ENCODE measurements around the gene CRABP1.

The CRABP1 gene

DNA sequence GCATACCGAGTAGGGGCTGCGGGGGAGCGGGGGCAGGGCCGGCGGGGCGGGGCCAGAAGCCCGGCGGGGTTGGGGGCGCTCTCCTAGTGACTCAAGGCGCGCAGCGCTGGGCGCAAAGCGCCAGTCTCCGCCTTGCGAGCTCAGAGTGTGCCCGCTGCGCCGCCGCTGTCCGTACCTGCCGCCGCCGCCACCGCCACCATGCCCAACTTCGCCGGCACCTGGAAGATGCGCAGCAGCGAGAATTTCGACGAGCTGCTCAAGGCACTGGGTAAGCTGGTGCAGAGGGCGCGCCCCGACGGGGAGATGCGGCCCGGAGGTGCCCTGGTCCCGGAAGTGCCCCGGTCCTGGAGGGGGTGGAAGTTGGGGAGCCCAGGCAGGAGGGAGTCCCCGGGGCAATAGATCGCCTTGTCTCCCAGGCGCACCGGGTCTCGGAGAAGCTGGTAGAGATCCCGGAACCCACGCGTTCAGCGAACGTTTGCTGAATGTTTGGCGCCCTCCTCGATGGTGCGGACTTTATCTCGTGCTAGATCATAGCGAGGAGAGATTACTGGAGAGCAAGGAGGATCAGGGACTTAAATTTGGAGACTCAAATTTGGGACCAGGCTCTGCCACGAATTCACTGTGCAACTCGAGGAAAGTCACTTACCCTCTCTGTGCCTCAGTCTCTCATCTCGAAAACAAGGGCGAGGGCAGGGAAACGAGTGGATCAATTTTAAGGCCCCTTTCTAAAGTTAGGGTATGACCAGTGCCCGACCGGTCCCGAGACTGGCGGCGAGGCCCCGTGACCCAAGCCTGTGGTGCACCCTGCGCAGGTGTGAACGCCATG, at the start of gene CRABP1:
Gene CRABP1, plus strand, starts transcription at position 123 of the 826 bp plus-strand sequence. Its CDS starts 76 bp downstream, at position 199.
- DNase-seq (ENCODE audit: low read depth): no peak

GRCh38 chr15:78291052-78291451, 49.1 kb upstream of the CRABP1 start:
- no peak for DNase-seq (ENCODE audit: low read depth)

DNA sequence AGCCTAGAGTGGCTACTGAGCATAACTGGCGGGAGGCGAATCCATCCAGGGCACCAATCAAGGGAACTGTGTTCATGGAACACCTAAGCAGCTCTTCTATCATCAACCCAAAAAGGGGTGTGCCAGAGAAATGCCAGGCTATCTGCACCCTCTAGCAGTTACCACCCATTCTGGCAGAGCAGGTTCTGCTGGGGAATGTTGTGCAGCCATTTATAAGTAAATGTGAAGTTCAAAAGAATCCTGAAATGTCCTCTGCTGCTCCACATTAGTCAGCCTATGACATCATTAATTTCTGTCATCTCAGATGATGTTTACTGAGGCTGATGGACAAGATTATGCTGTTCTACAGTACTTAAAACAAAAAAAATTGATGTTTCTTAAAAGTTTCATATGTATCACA, 48.5 kb upstream of the CRABP1 start:
- no peak for DNase-seq (ENCODE audit: low read depth)

GRCh38 chr15:78292219-78292618, 47.9 kb upstream of the CRABP1 start:
- no peak for DNase-seq (ENCODE audit: low read depth)

GRCh38 chr15:78299101-78299930, 40.8 kb upstream of the CRABP1 start, which contains the start of gene SKIC8:
TSS of gene SKIC8 (minus strand) at chr15:78299609. CDS start at chr15:78295686, 3,923 bp downstream.
- DNase-seq (ENCODE audit: low read depth): peak; percentile 91

DNA sequence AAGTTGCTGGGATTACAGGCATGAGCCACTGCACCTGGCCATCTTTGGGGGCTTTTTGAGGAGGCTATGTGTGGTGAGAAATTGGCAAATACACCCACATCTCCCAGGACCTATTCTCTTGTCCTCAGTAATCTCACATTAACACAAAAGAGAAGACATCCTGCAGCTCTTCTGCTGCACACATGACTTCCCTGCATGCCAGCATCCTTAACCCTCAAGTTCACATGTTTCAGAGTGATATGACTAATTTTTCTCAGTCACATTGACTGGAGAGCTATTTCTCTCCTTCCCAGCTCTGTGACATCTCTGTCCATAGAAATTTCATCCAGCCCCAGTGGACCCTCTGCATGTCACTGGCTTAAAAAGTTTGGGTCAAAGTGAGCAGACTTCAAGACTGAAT, 38.8 kb upstream of the CRABP1 start:
- DNase-seq (ENCODE audit: low read depth): no peak

DNA sequence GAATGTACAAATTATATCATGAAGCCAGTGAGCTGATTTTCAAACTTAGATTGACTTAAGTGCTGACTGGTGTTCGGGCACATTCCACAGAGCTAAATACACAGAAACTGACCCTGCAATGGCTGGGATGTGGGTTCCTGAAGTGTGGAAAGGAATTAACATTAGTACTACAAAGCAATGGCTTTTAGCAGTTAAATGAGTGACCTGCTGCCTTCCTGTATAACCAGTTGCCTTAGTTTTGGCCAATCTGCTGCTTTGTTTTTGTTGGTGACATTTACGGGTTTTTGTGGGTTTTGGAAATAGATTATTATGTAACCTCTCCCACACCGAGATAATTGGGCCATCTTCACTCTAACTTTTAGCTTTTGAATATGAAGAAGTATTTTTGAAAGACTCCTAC, 38.3 kb upstream of the CRABP1 start:
- no peak for DNase-seq (ENCODE audit: low read depth)

DNA sequence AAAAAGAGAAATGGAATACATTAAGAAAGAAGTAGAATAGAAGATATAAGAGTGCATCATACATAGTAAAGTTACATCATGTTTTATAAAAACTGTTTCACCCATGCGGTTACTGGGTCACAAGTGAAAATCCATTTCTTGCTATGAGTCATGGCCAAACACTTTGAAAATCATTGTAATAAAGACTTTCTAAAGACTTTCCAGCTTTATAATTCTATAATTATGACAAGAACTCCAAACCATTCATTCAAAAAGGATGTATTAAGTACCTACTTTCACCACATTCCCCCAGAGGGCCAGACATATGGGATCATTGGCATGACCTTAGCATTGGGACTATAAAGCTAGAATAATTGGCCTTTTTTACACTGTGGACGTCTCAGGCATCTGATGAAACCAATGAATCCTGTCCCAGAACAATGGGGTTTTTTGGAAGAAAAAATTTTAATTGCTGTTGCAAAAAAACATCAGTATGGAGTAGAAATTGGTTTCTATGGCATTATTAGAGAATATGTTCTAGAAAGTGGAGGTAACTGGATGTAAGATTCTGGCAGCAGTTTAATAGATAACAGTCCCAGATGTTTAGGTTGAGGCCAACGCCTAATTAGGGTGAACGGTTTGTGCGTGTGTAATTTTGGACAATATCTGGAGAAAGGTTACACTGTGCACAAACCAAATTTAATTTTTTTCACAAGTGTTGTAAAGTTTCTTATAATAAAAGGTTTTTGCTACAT, 37.4 kb upstream of the CRABP1 start:
- DNase-seq (ENCODE audit: low read depth): peak; percentile 92

DNA sequence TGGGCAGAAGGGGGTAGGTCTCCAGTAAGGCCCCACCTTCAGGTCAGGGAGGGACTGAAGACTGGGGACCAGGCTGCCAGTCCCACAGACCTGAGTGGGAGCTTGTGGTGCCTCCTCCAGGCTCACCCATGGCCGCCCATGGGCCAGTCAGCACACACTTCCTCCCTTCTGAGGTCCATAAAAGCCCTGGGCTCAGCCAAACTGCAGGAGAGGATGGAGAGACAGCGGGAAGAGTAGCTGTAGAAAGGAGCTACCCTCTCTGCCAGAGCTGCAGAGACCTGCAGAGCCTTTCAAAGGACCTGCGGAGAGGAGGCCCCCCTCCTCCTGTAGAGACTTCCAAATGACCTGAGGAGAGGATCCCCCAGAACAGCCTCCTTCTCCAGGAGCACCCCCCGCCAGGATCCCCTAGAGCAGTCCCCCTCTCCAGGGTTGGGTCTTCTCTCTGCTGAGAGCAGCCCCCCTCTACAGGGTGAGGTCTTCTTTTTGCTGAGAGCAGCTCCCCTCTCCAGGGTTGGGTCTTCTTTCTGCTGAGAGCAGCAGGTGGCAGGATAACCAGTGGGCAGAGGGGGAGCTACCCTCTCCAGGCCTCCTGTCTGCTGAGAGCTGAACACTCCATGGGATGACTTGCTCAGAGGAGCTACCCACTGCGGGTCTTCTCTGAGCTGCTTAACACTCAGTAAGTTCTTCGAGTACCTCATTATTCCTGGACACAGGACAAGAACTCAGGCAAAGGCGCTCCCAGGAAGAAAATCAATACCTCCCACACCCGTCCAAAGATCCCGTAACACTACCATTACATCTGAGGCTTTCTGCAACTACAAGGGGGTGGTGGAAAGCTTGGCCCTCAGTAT, 35.7 kb upstream of the CRABP1 start:
- no peak for DNase-seq (ENCODE audit: low read depth)

DNA sequence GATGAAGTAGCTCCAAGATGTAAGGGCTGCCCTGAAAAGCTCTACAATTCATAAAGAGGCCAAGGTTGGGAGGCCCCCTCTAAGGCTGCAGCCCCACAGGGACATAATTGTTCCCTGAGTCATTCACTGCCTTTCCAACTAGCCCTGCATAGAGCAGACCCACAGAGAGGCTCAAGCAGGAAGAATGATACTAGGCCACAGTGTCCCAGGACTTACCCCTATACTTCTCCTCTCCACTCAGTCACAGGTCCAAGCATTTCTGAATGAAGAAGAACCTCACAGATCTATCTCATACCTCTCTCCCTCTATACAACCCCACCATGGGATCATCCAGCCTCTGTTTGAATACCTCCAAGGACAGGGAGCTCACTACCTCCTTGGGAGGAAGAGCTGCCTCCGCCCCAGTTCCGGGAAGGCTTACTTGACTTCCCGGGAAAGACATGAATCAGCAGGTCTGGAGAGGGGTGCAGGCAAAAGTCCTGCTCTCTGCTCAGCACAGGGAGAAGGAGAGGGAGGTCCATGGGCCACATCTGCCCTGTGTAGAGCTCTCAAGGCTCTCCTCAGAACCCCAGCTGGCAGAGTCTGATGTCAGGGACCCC, 33.9 kb upstream of the CRABP1 start:
- DNase-seq (ENCODE audit: low read depth): peak; percentile 66

- DNase-seq (ENCODE audit: low read depth): no peak
Measured at GRCh38 chr15:78307976-78308375, 32.2 kb upstream of the CRABP1 start.

GRCh38 chr15:78308422-78309032, 31.6 kb upstream of the CRABP1 start:
- peak; percentile 51 for DNase-seq (ENCODE audit: low read depth)

DNA sequence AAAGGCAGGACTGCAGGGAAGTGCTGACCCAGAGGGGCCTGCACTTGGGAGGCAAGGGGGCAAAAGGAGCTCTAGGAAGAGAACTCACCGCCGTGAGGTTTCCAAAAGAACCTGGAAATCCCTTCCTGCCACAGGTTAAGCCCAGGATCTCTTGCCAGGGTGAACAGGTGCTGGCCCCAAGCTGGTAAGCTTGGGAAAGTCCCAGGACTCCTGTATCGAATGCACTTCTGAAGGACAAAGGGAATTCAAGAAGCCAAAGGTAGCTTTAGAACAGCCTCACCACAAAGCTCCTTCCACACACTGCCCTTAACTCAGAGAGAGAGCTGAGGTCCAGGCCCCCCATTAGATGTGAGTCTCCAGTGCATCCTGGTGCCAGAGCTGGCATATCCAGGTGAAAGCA, 28.9 kb upstream of the CRABP1 start:
- DNase-seq (ENCODE audit: low read depth): no peak

DNA sequence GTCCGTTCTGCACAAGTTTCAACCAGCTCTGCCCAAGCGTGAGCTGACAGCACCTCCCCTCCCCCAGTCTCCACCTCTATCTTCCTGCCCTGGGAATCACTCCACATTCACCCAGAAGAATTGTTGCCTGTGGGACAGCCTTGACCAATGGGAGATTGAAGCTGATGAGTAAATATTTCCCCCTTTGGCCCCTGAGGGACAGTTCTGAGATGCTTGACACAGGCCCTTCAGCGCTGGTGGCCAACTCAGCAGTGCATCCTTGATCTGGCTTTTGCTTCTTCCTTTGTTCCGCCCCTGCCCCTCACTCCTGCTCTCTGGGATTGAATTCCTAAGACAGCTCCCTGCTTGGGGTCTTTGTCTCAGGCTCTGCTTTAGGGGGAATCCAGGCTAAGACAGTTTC, 27.6 kb upstream of the CRABP1 start:
- no peak for DNase-seq (ENCODE audit: low read depth)

- no peak for DNase-seq (ENCODE audit: low read depth)
Measured at GRCh38 chr15:78312957-78313356, 27.2 kb upstream of the CRABP1 start.

DNA sequence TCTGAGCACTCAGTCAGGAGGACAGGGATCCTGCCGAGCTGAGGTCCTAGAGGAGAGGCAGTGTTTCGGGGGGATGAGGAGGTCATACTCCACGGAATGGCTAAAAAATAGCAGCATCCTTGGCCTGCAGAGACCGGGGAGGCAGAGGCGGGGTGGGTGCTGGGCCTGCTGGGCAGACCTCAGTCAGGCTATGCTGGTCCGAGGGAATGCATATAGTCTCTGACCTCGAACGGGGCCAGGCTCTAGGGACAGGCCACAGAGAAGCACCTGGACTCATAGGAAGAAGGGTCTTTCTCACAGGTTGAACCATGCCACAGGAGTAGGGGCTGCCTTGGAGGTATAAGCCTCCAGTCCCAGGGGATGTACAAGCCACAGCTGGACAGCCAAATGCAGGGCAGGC, 26.8 kb upstream of the CRABP1 start:
- no peak for DNase-seq (ENCODE audit: low read depth)

GRCh38 chr15:78314181-78314581, 26.0 kb upstream of the CRABP1 start:
- DNase-seq (ENCODE audit: low read depth): no peak

DNA sequence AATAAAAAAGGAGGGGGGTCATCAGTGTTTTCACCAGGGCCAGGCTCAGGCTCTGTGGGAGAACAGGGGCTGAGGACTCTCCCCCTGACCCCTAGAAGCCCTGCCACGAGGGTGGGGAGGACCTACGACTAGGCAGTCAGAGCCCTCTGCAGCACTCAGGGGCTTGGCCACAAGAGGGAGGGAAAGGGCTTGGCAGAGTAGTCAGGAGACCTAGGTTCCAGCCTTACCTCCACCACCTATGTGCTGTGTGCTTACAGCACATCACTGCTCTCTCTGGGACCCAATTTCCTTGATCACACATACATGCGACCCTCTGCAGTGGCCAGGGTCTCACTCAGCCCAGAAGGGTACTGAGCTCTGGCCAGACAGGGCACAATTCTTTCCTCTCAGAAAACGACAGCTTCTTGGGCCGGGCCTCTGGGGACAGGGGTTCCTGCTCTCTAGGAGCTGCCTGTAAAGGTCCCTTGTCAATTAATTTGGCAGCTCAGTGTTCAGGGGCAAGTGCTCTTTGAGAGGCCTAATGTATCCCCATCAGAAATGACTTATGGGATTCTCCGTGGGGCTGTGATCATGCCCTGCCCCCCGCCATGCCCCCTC, 24.4 kb upstream of the CRABP1 start:
- DNase-seq (ENCODE audit: low read depth): no peak

GRCh38 chr15:78316283-78317083, 23.7 kb upstream of the CRABP1 start:
- DNase-seq (ENCODE audit: low read depth): no peak
